ENCODE measurements around the gene QPRT. TPM values are rescaled to one million over a fixed set of nuclear protein-coding genes. Genes with fewer than 3 reads are reported as not detected.

Gene QPRT
- polyA plus RNA-seq, 1 of the 3 experiments (the other 2 are of a cell fraction): 12.5 TPM

DNA sequence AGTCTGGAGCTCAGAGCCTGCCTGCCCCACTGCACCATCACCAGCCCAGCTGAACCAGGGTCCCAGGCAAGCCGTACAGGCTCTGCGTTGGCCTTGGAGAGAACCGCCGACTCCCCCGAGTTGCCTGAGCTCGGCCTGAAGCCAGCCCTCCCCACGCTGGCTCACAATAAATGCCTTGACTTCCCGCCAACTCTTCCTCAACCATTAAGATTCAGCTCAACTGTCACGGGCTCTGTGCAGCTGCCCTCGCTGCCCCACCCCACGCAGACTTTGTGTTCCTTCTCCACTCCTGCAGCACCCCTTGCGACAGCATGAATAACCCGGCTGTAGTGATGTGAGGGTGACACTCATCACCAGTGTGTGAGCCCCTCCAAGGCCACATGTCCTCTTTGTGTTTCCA lies 4.8 kb upstream of the QPRT start:
- no peaks in the 10 kb centered on the region for H3K36me3 ChIP-seq (replicated peaks in 1 of 2; ENCODE audit: control insufficient read depth in 1 of 2, insufficient read depth in 2 of 2, low read length in 1 of 2)
- H3K27ac ChIP-seq (ENCODE audit: low read depth in 2 of 2, low read length in 1 of 2): no peak overlapping the region
- H3K4me1 ChIP-seq (ENCODE audit: control insufficient read depth in 1 of 2, insufficient read depth in 2 of 2, low read depth in 1 of 2, low read length in 1 of 2): no peaks in the 10 kb centered on the region; a peak in 1 of 4 replicates
- no peaks in the 10 kb centered on the region for H4K20me1 ChIP-seq (ENCODE audit: insufficient read depth)
- no peak overlapping the region for H3K9ac ChIP-seq
- ChIA-PET POLR2A (no interaction called here), CTCF (no interaction called here)
- no peak overlapping the region for H2AFZ ChIP-seq (ENCODE audit: low read depth)
- H3K9me3 ChIP-seq: no peaks in the 10 kb centered on the region
- no peaks in the 10 kb centered on the region for H3K9me2 ChIP-seq
- H3K4me3 ChIP-seq (ENCODE audit: low read depth in 2 of 2, low read length in 1 of 2): no peak overlapping the region
- DNase-seq: no peak
- H3K79me2 ChIP-seq (ENCODE audit: insufficient read depth): no peaks in the 10 kb centered on the region
- WGBS (ENCODE audit: low lambda C conversion rate): 84% methylated on average over 6 of the region's 13 CpGs
- no peaks in the 10 kb centered on the region for H3K27me3 ChIP-seq (ENCODE audit: insufficient read depth)
- H3F3A ChIP-seq (replicated peaks; ENCODE audit: insufficient read depth): no peaks in the 10 kb centered on the region
- TF ChIP-seq, protein P1, sequence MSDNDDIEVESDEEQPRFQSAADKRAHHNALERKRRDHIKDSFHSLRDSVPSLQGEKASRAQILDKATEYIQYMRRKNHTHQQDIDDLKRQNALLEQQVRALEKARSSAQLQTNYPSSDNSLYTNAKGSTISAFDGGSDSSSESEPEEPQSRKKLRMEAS (IDR thresholded peaks at IDR 0.05; ENCODE audit: low read depth): no peak
- no peak for TF ChIP-seq YY1 (IDR thresholded peaks at IDR 0.05; ENCODE audit: low read depth)
- TF ChIP-seq GABPA (IDR thresholded peaks at IDR 0.05; ENCODE audit: low read depth): no peak
- TF ChIP-seq, protein P2, sequence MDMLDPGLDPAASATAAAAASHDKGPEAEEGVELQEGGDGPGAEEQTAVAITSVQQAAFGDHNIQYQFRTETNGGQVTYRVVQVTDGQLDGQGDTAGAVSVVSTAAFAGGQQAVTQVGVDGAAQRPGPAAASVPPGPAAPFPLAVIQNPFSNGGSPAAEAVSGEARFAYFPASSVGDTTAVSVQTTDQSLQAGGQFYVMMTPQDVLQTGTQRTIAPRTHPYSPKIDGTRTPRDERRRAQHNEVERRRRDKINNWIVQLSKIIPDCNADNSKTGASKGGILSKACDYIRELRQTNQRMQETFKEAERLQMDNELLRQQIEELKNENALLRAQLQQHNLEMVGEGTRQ (IDR thresholded peaks at IDR 0.05; ENCODE audit: borderline replicate concordance, low read depth, low read length): no peak
- TF ChIP-seq SIN3A (IDR thresholded peaks at IDR 0.05; ENCODE audit: borderline replicate concordance, low read depth, low read length): no peak
- no peak for TF ChIP-seq RFX5 (IDR thresholded peaks at IDR 0.05; ENCODE audit: low read length)
- no peak for TF ChIP-seq FOSL2 (IDR thresholded peaks at IDR 0.05; ENCODE audit: borderline replicate concordance, low read depth)
- TF ChIP-seq, protein P3, sequence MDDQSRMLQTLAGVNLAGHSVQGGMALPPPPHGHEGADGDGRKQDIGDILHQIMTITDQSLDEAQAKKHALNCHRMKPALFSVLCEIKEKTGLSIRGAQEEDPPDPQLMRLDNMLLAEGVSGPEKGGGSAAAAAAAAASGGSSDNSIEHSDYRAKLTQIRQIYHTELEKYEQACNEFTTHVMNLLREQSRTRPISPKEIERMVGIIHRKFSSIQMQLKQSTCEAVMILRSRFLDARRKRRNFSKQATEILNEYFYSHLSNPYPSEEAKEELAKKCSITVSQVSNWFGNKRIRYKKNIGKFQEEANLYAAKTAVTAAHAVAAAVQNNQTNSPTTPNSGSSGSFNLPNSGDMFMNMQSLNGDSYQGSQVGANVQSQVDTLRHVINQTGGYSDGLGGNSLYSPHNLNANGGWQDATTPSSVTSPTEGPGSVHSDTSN (IDR thresholded peaks at IDR 0.05): no peak
- no peak for TF ChIP-seq RXRA (IDR thresholded peaks at IDR 0.05; ENCODE audit: borderline replicate concordance, low read depth)
- TF ChIP-seq, protein P4, sequence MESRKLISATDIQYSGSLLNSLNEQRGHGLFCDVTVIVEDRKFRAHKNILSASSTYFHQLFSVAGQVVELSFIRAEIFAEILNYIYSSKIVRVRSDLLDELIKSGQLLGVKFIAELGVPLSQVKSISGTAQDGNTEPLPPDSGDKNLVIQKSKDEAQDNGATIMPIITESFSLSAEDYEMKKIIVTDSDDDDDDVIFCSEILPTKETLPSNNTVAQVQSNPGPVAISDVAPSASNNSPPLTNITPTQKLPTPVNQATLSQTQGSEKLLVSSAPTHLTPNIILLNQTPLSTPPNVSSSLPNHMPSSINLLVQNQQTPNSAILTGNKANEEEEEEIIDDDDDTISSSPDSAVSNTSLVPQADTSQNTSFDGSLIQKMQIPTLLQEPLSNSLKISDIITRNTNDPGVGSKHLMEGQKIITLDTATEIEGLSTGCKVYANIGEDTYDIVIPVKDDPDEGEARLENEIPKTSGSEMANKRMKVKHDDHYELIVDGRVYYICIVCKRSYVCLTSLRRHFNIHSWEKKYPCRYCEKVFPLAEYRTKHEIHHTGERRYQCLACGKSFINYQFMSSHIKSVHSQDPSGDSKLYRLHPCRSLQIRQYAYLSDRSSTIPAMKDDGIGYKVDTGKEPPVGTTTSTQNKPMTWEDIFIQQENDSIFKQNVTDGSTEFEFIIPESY (IDR thresholded peaks at IDR 0.05; ENCODE audit: borderline replicate concordance, low read depth): no peak
- no peak for TF ChIP-seq ELF1 (IDR thresholded peaks at IDR 0.05)
- TF ChIP-seq FOXJ3 (CRISPR knock-in tag; IDR thresholded peaks at IDR 0.05): no peak
- no peak for TF ChIP-seq NFIC (IDR thresholded peaks at IDR 0.05; ENCODE audit: borderline replicate concordance)
- TF ChIP-seq CHD2 (IDR thresholded peaks at IDR 0.05; ENCODE audit: low read length, partially characterized antibody): no peak
- no peak for TF ChIP-seq EZH2phosphoT487 (IDR thresholded peaks at IDR 0.05; ENCODE audit: borderline replicate concordance, low read depth)
- TF ChIP-seq JUND (IDR thresholded peaks at IDR 0.05): no peak
- TF ChIP-seq RAD21 (IDR thresholded peaks at IDR 0.05; ENCODE audit: low read length): no peak
- no peak for TF ChIP-seq TAF1 (IDR thresholded peaks at IDR 0.05; ENCODE audit: borderline replicate concordance, low read depth, low read length)
- no peak for TF ChIP-seq SMC3 (IDR thresholded peaks at IDR 0.05; ENCODE audit: low read depth, low read length)
- no peak for TF ChIP-seq TCF12 (IDR thresholded peaks at IDR 0.05)
- no peak overlapping the region for H3K4me2 ChIP-seq

Measured in SK-N-SH (cell line).